Neural cell (in vitro differentiated cells): ENCODE data around the gene PROCA1. TPM values are rescaled to one million over a fixed set of nuclear protein-coding genes. Genes with fewer than 3 reads are reported as not detected.

Source experiments
- H2AFZ ChIP-seq: fragments of 200-600, 300-800 bp; sonication (generic), shearing (Covaris generic); 2 replicates; pipeline ENCODE4 v1.6.0; 2014; ENCODE audit warnings: low read depth, mild to moderate bottlenecking, antibody characterized with exemption, low read length, moderate library complexity
- H3F3A ChIP-seq: fragments of 200-600 bp; shearing (Covaris generic); 2 replicates; pipeline ENCODE4 v1.6.1; 2016; ENCODE audit warnings: mild to moderate bottlenecking, moderate library complexity, mixed read lengths, antibody characterized with exemption, low read length; ENCODE audit not compliant: insufficient read depth, poor library complexity, severe bottlenecking
- H3K27ac ChIP-seq: fragments of 200-600, 300-800 bp; sonication (generic), shearing (Covaris generic); 2 replicates; pipeline ENCODE4 v1.5.1; 2014; ENCODE audit warnings: mild to moderate bottlenecking, low read length, moderate library complexity
- H3K27me3 ChIP-seq: fragments of 300-800, 200-600 bp; sonication (generic), shearing (Covaris generic); 2 replicates; pipeline ENCODE4 v1.6.0; 2014; ENCODE audit warnings: mild to moderate bottlenecking, low read depth, low read length, moderate library complexity; ENCODE audit not compliant: insufficient read depth
- H3K36me3 ChIP-seq: fragments of 300-800, 200-600 bp; sonication (generic), shearing (Covaris generic); 2 replicates; pipeline ENCODE4 v1.5.1; 2014; ENCODE audit warnings: mild to moderate bottlenecking, antibody characterized with exemption, low read length, moderate library complexity; ENCODE audit not compliant: insufficient read depth
- H3K4me2 ChIP-seq: fragments of 300-800, 200-600 bp; sonication (generic), shearing (Covaris generic); 2 replicates; pipeline ENCODE4 v1.6.0; 2014; ENCODE audit warnings: mild to moderate bottlenecking, low read length
- H3K4me3 ChIP-seq: fragments of 300-800, 200-600 bp; sonication (generic), shearing (Covaris generic); 2 replicates; pipeline ENCODE4 v1.5.1; 2014; ENCODE audit warnings: mild to moderate bottlenecking, low read length, moderate library complexity
- H3K79me2 ChIP-seq: fragments of 200-600 bp; shearing (Covaris generic); replicated peaks from 2 replicates; pipeline ENCODE4 v1.6.0; 2014; ENCODE audit warnings: mild to moderate bottlenecking, low read length, moderate library complexity; ENCODE audit not compliant: insufficient read depth
- H3K9ac ChIP-seq: fragments of 300-800, 200-600 bp; sonication (generic), shearing (Covaris generic); 2 replicates; pipeline ENCODE4 v1.6.1; 2016; ENCODE audit warnings: mild to moderate bottlenecking, low read length, mixed read lengths
- H3K9me2 ChIP-seq: fragments of 200-600 bp; shearing (Covaris generic); 2 replicates; pipeline ENCODE4 v1.6.1; 2016; ENCODE audit warnings: mild to moderate bottlenecking, low read length, mixed read lengths; ENCODE audit not compliant: insufficient read depth
- H3K9me3 ChIP-seq: fragments of 200-600, 300-800 bp; sonication (generic), shearing (Covaris generic); 2 replicates; pipeline ENCODE4 v1.6.1; 2016; ENCODE audit warnings: mild to moderate bottlenecking, mixed run types, low read length, moderate library complexity, mixed read lengths
- H4K20me1 ChIP-seq: fragments of 200-600 bp; shearing (Covaris generic); 2 replicates; pipeline ENCODE4 v1.6.1; 2016; ENCODE audit warnings: mild to moderate bottlenecking, mixed run types; ENCODE audit not compliant: insufficient read depth
- EP300 ChIP-seq: fragments of 450-650 bp; conservative IDR thresholded peaks from 2 replicates; pipeline ENCODE4 v1.6.1; 2014; ENCODE audit warnings: antibody characterized with exemption, mild to moderate bottlenecking, moderate library complexity; ENCODE audit not compliant: poor library complexity, severe bottlenecking
- EZH2 ChIP-seq: fragments of 200-600, 300-800 bp; shearing (Covaris generic), sonication (generic); IDR thresholded peaks from 2 replicates; pipeline ENCODE4 v1.6.1; 2014; ENCODE audit warnings: antibody characterized with exemption, low read length, borderline replicate concordance, mild to moderate bottlenecking; ENCODE audit not compliant: insufficient read depth, poor library complexity, severe bottlenecking
- MXI1 ChIP-seq: fragments of 450-650 bp; conservative IDR thresholded peaks from 2 replicates; pipeline ENCODE4 v1.6.1; 2014; ENCODE audit warnings: antibody characterized with exemption, mild to moderate bottlenecking; ENCODE audit not compliant: poor library complexity, severe bottlenecking
- POLR2AphosphoS5 ChIP-seq: IDR thresholded peaks from 2 replicates; pipeline ENCODE4 v1.6.1; 2012
- RAD21 ChIP-seq: fragments of 450-650 bp; conservative IDR thresholded peaks from 2 replicates; pipeline ENCODE4 v1.6.1; 2014; ENCODE audit warnings: antibody characterized with exemption, mild to moderate bottlenecking, moderate library complexity
- REST ChIP-seq: IDR thresholded peaks from 2 replicates; pipeline ENCODE4 v1.6.1; 2012; ENCODE audit warnings: borderline replicate concordance
- SMC3 ChIP-seq: fragments of 450-650 bp; conservative IDR thresholded peaks from 2 replicates; pipeline ENCODE4 v1.6.1; 2014; ENCODE audit warnings: antibody characterized with exemption, mild to moderate bottlenecking, moderate library complexity; ENCODE audit not compliant: poor library complexity
- TAF1 ChIP-seq: IDR thresholded peaks from 2 replicates; pipeline ENCODE4 v1.6.1; 2012; ENCODE audit warnings: low read depth
- polyA plus RNA-seq: library from polyadenylated mRNA; depleted of rRNA; stranded (reverse); fragments of >200 nt; gene quantifications from 2 replicates; pipeline ENCODE4 v1.2.3, GENCODE V29; 2014
- TF ChIP-seq, protein P1 (sequence below): fragments of 450-650 bp; IDR thresholded peaks from 2 replicates; pipeline ENCODE4 v1.5.1; 2014; ENCODE audit warnings: antibody characterized with exemption, mild to moderate bottlenecking, moderate library complexity; ENCODE audit not compliant: poor library complexity, severe bottlenecking

Gene PROCA1
- polyA plus RNA-seq, 1 donor from 2014 or later: 20.7 TPM

DNA sequence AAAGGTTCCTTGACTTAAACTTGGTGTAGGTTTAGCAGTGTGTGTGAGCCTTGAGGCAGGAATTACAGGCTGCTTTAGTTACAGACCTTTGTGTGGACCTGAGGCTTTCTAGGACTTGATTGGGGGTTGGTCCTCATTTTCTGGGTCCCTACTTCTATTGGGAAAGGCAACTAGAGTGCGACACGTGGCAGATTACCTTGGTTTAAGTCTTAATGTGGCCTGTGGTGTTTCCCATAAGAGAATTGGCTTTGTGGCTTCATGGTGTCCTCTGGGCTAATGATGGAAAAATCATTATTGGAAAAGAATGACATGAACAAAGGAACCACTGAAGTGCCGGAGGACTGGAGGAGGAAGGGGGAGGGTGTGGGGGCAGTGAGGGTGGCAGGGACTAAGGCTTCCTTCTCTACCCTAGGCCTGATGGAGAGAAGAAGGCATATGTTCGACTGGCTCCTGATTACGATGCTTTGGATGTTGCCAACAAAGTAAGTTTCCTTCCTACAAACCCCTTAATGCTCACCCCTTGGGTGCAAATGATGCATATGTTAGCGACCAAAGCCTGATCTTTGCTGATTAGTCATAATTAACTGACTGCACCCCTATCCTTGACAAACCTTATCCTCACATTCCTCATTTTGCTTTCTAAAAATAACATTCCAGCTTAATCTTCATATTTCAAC is 11.6 kb upstream of the PROCA1 start:
- Histone ChIP-seq H3K9me2 (no peaks in the 10 kb centered on the region), H3K9ac (no peak overlapping the region), H3K4me3 (no peak overlapping the region), H3F3A (no peaks in the 10 kb centered on the region), H3K36me3 (no peaks in the 10 kb centered on the region), H2AFZ (no peak overlapping the region), H3K9me3 (no peaks in the 10 kb centered on the region), H4K20me1 (no peaks in the 10 kb centered on the region), H3K79me2 (peaks cover 17% of the 10 kb centered on the region), H3K27ac (no peak overlapping the region), H3K4me2 (no peak overlapping the region), H3K27me3 (peaks cover 8% of the 10 kb centered on the region)
- TF ChIP-seq REST (no peak), MXI1 (no peak), POLR2AphosphoS5 (no peak), EZH2 (no peak), TAF1 (no peak), SMC3 (no peak), EP300 (no peak), RAD21 (no peak)
- TF ChIP-seq, protein P1, sequence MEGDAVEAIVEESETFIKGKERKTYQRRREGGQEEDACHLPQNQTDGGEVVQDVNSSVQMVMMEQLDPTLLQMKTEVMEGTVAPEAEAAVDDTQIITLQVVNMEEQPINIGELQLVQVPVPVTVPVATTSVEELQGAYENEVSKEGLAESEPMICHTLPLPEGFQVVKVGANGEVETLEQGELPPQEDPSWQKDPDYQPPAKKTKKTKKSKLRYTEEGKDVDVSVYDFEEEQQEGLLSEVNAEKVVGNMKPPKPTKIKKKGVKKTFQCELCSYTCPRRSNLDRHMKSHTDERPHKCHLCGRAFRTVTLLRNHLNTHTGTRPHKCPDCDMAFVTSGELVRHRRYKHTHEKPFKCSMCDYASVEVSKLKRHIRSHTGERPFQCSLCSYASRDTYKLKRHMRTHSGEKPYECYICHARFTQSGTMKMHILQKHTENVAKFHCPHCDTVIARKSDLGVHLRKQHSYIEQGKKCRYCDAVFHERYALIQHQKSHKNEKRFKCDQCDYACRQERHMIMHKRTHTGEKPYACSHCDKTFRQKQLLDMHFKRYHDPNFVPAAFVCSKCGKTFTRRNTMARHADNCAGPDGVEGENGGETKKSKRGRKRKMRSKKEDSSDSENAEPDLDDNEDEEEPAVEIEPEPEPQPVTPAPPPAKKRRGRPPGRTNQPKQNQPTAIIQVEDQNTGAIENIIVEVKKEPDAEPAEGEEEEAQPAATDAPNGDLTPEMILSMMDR: no peak

DNA sequence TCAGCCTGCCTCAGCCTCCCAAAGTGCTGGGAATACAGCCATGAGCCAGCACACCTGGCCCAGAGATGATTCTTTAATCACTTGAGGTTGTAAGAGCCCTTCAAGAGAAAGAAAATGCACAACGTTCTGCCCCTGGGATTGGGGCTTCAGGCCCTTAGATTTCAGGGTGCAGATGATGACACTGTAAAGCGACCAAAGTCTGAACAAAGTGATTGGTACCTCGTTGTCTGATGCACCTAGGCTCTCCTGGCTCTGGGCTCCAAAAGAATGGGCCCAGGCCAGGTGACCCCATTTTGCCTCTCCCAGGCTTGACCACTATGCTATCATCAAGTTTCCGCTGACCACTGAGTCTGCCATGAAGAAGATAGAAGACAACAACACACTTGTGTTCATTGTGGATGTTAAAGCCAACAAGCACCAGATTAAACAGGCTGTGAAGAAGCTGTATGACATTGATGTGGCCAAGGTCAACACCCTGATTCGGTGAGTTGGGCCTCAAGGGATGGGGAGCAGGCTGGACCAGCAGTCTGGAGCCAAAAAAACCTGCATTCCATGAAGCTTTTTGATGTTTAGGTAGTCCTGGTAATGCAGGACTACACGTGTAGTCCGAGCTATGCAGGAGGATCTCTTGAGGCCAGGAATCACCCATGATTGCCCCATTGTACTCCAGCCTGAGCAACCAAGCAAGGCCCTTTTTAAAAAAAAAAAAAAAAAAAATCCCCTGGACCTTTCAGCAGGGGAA is 10.9 kb upstream of the PROCA1 start:
- H3K27ac ChIP-seq: no peak overlapping the region
- H3K27me3 ChIP-seq: peaks cover 15% of the 10 kb centered on the region
- peaks cover 17% of the 10 kb centered on the region for H3K79me2 ChIP-seq
- H3K9me2 ChIP-seq: no peaks in the 10 kb centered on the region
- TF ChIP-seq EP300: no peak
- no peak for TF ChIP-seq EZH2
- TF ChIP-seq, protein P1: no peak
- TF ChIP-seq REST: no peak
- TF ChIP-seq MXI1: no peak
- no peak for TF ChIP-seq POLR2AphosphoS5
- no peak for TF ChIP-seq SMC3
- no peak for TF ChIP-seq RAD21
- no peak for TF ChIP-seq TAF1
- H2AFZ ChIP-seq: no peak overlapping the region
- H3K9me3 ChIP-seq: no peaks in the 10 kb centered on the region
- no peaks in the 10 kb centered on the region for H3F3A ChIP-seq
- H4K20me1 ChIP-seq: no peaks in the 10 kb centered on the region
- H3K4me3 ChIP-seq: no peak overlapping the region
- H3K4me2 ChIP-seq: no peak overlapping the region
- H3K36me3 ChIP-seq: no peaks in the 10 kb centered on the region
- no peak overlapping the region for H3K9ac ChIP-seq
